Activated naive CD4-positive, alpha-beta T cell treated with anti-CD3 and anti-CD28 coated beads, Interleukin-2, amount 50 U/mL, for 16 hours (primary cell): ENCODE data around the gene SGCG.

ENCODE experiments used
- DNase-seq: peaks from one replicate; pipeline ENCODE4 v3.0.0-alpha.2; 2020

SGCG gene

DNA sequence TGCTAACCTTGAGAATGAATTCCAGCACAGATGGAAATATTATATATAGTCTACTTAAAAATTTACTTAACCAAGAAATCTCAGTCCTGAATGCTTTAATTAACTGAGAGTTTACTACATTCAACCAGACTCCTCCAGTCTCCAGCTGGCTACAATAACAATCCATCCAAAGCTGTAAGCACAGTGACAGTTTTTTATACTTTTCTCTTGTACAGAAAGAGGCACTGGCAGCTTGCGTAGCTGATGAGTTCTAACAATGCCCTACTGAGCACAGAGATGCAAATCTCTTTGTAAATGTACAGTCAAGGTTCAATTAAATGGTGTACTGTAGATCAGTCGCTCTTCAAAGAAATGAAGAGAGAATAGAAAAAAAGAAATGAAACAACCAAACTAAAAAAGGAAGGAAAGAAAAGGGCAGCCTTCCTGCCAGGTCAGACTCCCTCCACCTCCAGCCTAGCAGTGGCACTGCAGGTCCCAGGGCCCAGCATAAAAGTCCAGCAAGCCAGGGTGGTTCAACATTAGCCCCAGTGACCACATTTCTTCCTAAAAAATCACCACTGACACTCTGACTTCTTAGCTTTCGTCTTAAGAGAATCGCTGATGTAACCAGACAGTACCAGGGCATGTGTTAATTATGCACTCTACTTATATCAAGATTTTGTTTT is 164.3 kb downstream of the SGCG start:
- DNase-seq = no peak

DNA sequence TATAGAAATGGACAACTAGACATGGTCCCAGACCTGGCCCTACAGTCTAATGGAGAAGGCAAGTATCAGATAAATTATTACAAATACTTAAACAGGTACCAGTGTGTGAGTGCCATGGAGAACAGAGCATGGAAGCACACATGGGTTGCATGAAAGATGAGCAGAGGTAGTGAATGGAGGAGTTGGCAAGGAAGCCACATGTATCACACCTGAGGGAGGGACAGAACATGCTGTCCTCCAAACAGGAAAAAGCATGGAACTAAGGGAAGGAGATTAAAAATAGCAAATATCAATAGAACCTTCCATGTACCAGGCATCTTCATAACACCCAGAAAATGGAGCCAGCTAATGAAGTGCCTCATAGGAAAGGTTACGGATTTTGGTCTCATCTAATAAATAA is 166.8 kb downstream of the SGCG start:
- DNase-seq = no peak

DNA sequence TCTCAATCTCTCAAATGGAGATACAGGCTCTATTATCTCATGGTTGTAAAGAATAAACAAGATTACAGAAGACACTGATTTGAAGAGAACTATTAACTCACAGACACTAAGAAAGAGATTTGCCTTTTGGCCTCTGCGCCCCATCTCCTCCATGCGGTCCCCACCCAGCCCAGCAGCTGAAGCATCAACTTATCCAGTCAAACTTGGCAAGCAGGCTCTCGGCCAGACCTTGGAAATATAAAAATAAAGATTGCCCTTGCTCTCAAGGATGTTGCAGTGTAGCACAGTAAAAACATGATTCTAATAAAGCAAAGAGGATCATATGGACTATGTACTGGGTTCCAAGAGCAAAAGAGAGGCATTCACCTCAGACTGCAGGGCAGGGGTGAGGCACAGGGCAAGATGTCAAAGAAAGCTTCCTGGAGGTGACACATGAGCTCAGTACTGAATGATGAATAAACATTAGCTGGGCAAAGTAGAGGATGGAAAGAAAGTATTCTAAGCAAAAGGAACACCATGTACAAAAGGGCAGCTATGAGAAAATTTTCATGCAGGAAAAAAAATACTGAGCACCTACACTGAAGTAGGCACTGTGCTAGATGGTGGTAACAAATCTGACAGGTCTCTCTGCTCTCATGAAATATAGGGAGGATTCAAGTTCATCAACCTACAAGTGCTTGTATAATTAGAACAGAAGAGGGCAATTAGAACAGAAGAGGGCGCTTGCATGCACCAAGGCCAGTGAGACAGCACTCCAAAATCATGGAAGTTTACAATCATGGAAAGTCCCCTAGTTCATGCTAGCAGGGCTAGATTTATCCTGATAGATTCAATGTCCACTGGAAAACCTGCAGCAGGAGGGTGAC is 167.7 kb downstream of the SGCG start:
- no peak for DNase-seq

GRCh38 chr13:23349161-23349897 is 168.6 kb downstream of the SGCG start:
- no peak for DNase-seq

DNA sequence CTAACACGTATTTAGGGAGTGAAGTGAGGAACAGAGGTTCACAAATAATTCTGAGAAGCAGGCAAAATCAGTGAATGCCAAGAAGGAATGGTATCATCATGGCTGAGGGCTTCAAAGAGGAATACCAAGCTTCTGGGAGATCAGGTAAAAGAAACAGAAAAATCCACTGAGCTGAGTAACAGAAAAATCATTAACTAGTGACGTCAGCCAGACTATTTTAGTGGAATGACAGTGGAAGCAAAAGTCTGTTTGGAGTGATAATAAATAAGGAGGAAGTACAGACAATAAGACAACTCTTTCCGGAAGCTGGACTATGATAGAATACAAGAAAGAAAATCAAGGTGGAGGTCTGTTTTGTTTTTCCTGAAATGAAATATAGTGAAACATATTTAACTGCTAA is 169.2 kb downstream of the SGCG start:
- DNase-seq = no peak

DNA sequence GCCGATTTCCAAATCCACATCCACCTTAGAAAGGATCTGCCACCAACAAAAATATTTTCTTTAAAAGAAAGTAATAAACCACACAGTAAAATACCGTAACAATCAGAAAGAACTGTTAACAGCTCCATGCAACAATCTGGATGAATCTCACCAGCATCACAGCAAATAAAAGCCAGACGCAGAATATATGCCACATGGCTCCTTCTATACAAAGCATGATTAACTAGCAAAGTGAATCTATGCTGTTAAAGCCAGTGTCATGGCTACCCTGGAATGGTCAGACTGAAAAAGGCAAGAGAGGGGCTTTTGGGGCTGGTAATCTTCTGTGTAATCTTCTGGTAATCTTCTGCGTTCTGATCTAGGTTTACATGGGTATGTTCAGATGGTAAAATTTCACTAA is 171.4 kb downstream of the SGCG start:
- no peak for DNase-seq

DNA sequence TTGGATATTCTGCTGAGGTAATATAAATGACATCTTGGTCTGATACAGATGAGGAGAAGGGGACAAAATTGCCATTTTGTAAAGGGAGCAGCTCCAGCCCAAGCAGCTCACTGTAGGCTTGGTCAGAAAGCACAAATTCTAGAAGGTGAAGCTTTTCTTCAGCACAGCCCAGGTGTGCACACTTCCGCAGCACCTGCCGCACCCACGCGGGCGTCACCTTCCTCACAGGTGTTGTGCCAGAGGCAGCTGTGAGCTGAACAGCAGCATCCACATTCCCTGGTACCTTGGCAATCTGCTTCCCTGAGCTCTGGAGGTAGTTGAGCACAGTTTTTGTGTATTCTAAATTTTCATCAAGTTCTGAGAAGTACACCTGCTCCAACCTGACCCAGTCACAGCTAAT is 173.7 kb downstream of the SGCG start:
- DNase-seq = no peak

GRCh38 chr13:23356368-23356767 is 175.6 kb downstream of the SGCG start:
- DNase-seq = no peak

GRCh38 chr13:23357349-23357748 is 176.6 kb downstream of the SGCG start:
- no peak for DNase-seq

- no peak for DNase-seq
Observed at GRCh38 chr13:23359882-23360281, 179.1 kb downstream of the SGCG start.

DNA sequence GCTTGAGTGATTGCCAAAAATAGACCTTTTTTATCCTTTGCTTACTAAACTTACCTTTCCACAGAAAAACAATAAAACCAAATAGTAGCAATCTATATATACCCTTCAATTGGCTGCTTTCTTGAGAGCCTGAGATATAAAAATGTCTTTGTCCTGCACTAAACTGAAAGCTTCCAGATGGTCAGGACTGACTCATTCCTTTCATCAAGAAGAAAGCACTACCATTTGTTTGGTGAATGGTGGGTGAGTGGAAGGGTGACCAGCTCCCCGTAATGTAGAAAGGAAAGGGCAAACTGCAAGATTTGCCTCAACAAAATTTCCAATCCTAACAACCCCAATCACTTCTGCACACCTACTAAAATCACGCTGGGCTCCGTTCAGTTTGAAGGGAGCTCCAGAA is 184.9 kb downstream of the SGCG start:
- DNase-seq = no peak

DNA sequence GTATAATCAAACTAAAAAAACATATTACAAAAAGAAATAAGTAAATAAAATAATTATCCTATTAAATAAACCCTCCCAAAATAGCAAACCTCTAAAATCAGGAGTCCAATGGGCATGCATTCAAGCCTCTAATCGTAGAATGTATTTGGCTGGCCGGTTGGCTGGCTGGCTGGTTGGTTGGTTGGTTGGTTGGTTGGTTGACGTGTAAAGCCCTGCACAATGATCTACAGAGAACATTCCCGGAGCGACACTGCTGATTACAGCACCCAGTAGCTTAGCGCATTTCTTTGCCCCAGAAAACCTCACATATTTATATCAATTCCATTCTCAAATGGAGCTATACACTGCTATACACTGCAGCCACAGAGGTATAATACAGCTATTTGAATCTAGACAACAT is 187.1 kb downstream of the SGCG start:
- DNase-seq = no peak

DNA sequence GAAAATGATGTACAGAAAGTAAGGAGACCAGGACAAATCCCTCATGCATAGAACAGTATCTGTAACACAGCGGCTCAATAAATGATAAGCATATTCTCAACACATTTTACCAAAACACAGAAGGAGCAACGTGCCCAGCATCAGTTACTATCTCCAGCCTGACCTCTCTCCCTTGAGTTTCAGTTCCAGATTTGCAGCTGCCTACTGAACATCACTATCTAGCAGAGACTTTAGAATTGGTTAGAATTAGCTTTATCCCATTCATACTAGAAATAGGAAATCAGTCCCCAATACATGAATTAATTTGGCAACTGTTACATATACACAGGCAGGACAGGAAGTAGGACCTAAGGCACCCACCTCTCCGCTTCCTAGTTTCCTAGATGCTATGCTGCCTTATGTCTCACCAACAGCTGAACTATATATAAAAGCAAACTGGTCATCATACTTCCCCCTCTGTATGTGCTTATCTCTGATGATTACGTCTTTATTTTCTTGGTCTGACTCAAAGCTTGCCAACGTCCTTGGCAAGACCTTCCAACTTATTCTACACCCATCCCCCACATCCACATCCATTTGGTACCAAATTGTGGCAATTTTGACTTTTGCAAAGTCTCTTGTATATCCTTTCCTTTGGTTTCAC is 191.6 kb downstream of the SGCG start:
- DNase-seq = no peak
